GM18861 (cell line): Measurements from ENCODE around the gene FBXL15.
A peak's percentile ranks its signal among the peaks of the same experiment; 100 is the strongest.
"Not testable (repeated sequence)": the region's sequence is repeated elsewhere in the genome, so short reads cannot be mapped to it uniquely, and the experiment has no call there.

ENCODE experiments used
- ATAC-seq: cut with Tn5 transposase; IDR thresholded peaks from one replicate; pipeline ENCODE4 v1.9.1; 2021; ENCODE audit not compliant: unreplicated experiment

FBXL15 gene

DNA sequence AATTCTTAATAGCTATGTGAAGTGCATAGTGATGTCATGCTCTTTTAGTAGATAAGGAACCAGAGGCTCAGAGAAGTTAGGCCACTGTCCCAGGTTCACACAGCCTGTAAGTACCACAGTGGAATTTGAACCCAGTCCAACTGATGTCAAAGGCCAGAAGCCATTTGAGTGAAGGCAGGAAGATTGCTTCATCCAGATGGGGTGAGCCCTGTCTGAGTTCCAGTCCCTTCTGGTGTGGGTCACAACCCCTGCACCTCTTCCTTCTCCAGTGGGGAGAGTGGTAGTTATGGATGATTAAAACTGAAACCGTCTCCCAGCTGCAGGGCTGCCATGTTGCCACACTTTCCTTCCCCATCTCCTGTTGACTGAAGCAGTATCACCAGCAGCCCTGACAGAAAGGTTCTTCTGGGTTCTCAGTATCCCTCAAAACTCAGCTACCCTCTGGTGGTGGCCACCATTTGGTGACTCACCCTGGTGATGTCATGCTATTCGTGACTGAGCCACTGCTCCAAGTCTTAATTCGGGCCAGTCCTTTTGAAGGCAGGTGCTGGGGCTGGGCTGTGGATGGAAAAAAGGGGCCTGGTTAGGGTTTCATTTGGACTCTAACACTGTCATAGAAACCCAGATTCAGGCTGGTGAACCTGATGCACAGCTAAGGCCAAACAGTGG, 32.2 kb downstream of the FBXL15 start:
- ATAC-seq, result no peak

DNA sequence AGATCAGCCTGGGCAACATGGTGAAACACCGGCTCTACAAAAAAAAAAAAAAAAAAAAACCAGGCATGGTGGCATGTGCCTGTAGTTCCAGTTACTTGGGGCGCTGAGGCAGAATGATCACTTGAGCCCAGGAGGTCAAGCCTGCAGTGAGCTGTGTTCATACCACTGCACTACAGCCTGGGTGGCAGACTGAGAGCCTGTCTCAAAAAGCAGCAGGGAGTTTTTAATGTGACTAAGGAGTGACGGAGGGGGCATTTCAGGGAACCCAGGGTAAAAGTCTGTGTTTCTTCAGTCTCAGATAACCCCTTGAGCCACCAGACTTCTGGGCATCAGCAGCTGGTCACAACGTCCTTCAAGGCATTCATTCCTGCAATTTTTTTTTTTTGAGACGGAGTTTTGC, 32.9 kb downstream of the FBXL15 start:
- no peak for ATAC-seq

DNA sequence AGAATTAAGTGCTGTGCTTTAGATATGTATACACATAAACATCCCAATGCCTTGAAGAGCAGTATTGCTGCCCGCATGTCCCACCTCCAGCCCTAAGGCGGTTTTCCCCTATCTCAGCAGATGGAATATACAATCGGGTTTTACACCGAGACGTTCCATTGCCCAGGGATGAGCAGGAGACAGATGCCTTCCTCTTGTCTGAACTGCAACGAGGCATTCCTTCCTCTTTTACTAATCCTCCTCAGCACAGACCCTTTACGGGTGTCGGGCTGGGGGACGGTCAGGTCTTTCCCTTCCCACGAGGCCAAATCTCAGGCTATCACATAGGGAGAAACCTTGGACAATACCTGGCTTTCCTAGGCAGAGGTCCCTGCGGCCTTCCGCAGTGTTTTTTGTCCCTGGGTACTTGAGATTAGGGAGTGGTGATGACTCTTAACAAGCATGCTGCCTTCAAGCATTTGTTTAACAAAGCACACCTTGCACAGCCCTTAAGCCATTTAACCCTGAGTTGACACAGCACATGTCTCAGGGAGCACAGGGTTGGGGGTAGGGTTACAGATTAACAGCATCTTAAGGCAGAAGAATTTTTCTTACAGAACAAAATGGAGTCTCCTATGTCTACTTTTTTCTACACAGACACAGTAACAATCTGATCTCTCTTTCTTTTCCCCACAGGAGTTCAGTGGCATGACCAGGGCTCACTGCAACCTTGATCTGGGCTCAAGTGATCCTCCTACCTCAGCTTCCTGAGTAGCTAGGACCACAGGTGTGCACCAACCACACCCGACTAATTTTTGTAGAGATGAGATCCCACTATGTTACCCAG, 34.2 kb downstream of the FBXL15 start:
- ATAC-seq, result not testable (repeated sequence)

DNA sequence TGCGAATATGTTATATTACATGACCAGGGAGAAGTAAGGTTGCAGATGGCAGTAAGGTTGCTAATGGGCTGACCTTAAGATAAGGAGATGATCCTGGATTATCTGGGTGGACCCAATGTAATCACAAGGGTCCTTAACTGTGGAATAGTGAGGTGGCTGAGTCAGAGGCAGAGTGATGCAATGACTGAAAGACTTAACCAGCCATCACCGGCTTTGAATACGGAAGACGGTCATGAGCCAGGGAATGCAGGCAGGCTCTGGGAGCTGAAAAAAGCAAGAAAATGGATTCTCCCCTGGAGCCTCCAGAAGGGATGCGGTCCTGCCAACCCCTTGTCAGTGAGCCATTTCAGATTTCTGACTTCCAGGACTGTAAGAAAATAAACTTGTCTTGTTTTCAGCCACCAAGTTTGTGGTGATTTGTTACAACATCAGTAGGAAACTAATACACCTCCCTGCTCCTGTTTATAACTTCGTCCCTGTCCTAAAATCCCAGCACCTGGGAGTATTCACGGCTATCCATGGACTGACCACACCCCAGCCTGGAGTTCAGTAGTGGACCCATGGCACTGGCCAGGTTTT, 35.3 kb downstream of the FBXL15 start:
- ATAC-seq, result no peak

DNA sequence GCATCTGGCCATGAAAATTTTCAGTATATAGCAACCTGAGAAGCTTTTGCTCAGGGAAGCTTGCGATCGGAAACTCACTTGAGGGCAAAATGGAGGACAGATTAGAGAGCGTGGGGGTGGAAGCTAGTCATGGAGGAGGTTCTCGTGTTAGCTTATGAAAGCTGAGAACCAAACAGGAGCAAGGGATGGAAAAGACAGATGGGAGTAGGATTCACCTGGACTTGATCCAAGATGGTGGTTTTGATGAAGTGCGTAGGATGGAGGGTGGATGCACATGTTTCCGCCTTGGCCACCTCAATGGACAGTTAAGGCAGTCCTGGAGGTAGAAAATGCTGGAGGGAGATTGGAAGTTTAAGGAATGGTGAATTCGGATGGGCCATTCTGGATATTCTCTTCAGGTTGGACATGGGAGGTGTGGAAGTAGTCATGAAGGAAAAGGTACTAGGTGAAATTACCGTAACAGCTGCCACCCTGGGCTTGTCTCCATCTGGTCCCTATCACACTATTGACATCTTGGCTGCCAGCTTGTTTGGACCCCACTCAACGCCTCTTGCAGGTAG, 37.0 kb downstream of the FBXL15 start:
- no peak for ATAC-seq

DNA sequence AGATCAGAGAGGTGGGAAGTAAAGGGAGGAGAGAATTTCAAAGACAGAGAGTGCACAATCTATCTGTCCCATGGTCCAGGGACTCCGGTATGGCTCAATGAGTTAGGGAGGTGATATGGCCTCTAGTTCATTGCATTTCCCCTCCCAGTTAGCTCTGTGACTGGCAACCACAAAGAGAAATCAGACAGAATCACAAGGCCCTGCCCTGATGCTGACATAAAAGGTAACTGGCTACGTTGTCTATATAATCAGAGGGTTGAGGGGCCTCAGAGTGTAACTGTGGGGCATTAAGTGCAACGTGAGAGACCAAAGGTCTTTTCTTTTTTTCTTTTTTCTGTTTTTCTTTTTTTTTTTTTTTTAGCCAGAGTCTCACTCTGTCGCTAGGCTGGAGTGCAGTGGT, 38.0 kb downstream of the FBXL15 start:
- no peak for ATAC-seq

DNA sequence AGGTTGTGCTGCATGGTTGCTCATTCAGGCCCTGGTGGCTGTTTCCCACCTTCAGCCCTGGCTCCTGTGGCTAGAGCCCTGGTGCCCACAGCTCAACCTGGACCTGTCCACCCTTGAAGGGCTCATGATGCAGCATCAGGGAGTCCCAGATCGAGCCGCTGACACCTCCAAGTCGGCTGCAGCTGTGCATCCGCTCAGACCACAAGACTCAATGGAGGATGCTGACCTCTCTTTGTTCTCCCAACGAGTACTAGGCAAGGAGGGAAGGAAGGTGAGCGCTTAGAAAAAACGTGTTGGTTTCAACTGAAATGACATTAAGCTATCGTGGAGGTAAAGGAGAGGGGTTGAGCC, 40.2 kb downstream of the FBXL15 start:
- peak; percentile 31 for ATAC-seq

DNA sequence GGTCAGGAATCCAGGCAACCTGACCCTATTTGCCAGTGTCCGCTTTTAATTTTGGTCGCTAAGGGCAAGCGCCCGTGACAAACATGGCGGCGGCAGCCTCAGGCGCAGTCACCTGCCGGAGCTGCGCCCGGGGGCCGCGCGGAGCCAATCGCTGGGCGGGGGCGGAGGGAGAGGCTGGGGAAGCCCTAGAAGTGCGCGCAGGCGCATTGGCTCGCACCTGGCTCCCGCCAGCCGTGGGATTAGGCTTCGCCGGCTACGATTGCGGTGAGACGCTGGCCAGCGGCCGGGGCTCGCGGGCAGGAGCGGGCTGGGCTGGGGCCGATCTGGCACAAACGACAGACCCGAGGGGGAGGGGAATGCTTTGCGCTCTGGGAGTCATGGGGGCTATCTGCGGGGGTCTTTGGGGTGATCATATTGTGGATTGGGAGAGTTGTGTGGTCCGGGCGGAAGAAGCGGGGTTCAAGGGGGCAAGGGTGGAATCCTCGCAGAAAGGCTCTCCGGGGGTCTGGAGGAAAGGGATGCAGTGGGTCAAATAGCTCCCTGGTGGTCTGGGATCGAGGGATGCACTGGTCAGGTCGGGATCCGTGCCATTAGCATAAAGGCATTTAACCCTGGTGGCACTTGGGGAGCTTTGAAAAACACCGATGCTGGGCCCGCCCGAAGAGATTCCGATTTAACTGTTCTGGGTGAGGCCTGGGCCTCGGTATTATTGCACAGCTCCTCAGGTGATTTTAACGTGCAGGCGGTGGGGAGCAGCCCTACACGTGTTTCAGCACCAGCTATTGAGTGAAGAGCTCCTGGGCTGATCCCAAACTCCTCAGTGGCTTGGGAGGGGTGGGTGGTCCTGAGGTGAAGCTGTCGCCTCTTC, 40.8 kb downstream of the FBXL15 start:
- ATAC-seq, result peak; percentile 75

DNA sequence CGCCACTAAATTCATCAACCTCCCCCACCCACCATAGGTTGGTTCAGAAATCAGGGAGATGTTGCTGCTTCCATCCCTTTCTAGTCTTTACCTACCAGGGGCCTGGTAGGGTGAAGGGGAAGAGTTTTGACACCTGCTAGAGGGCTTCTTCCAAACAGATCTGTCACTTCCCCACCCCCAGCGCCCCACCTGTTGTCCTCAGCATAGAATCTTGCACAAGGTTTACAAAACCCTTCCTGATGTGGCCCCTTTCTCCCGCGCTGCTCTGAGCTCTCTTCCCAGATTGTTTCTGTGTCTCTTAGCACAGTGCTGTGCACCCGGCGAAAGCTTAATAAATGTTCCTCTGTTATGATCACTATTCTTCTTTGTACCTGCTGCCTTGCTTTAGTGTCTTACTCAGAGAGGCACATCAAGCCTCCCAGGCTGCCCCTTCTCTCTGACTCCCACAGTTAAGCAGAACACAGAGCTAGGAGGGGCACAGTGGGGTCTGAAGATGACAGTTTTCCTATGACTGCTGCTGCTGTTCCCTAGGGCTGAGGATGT, 41.9 kb downstream of the FBXL15 start:
- ATAC-seq, result no peak

DNA sequence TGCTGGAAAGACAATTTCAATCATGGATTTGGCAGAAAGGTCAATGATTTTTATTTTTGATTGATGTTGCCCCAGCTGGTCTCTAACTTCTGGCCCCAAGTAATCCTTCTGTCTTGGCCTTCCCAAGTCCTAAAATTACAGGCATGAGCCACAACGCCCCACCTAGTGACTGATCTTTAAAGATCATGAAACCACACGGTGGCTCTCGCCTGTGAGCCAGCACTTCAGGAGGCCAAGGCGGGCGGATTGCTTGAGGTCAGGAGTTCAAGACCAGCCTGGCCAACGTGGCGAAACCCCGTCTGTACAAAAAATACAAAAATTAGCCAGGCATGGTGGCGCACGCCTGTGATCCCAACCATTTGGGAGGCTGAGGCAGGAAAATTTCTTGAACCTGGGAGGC, 43.3 kb downstream of the FBXL15 start:
- ATAC-seq, result no peak

DNA sequence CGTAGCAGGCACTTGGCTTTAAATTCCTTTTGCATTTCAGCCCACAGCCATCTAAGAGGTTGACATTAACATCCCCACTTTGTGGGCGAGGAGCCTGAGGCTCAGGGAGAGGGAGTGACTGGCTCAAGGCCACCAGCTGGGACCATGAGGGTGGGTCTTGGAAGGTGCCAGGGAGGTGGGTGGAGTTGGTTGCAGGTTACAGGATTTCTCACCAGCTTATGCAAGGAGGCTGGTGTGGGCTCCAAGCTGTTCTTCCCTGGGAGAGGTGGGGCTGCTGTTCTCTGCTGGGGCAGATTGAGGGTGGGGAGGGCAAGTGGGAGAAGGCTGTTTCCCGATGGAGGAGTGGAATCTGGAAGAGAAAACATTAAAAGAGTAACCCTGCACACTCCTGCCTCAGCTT, 44.8 kb downstream of the FBXL15 start:
- ATAC-seq, result no peak

DNA sequence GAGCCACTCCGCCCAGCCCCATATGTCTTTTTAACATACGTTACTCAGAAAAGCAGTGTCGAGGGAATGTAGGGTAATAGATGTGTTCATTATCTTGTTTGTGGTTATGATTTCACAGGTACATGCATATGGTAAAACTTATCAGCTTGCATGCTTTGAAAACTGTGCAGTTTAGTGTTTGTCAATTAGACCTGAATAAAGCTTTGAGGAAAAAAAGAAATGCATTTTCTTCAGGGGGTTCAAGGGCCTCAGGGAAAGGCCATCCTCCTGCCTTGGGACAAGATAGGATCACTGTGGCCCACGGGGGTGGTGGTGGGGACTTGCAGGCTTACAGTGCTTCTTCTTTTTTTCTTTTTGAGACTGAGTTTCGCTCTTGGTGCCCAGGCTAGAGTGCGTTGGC, 46.7 kb downstream of the FBXL15 start:
- ATAC-seq, result no peak

DNA sequence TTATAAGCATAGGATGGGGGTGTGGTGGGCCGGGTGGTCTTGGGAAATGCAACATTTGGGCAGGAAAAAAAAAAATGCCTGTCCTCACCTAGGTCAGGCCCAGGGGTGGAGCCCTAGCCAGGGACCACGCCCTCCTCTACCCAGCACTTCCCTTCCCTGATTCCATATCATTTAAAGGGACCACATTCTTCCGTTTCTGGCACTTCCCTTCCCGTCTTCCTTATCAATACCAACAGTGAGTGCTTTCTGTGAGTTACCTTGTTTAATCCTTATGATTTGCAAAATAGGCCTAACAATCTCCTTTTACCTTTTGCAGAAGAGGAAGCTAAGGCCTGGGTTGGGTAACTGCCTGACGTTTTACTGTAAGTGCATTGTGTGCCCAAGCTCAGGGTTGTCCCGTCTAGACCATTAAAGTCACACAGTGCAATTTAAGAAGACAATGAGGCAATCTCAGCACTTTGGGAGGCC, 47.4 kb downstream of the FBXL15 start:
- no peak for ATAC-seq

DNA sequence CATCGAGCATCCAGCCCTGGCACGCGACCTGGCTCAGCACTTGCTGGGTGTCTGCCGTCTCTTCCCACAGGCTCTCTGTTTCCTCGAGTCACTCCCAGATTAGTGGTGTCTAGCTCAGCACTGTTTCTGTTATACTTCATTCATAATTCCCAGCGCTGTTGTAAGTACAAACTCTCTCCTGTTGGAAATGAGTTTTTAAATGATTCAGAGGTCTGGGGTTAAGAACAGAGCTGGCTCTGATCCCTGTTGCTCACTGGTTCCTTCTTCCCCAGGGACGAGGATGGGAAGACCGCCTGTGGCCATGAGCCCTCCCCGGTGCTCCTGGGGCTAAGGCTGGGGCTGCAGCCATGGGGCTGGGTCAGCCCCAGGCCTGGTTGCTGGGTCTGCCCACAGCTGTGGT, 48.0 kb downstream of the FBXL15 start:
- ATAC-seq, result no peak

DNA sequence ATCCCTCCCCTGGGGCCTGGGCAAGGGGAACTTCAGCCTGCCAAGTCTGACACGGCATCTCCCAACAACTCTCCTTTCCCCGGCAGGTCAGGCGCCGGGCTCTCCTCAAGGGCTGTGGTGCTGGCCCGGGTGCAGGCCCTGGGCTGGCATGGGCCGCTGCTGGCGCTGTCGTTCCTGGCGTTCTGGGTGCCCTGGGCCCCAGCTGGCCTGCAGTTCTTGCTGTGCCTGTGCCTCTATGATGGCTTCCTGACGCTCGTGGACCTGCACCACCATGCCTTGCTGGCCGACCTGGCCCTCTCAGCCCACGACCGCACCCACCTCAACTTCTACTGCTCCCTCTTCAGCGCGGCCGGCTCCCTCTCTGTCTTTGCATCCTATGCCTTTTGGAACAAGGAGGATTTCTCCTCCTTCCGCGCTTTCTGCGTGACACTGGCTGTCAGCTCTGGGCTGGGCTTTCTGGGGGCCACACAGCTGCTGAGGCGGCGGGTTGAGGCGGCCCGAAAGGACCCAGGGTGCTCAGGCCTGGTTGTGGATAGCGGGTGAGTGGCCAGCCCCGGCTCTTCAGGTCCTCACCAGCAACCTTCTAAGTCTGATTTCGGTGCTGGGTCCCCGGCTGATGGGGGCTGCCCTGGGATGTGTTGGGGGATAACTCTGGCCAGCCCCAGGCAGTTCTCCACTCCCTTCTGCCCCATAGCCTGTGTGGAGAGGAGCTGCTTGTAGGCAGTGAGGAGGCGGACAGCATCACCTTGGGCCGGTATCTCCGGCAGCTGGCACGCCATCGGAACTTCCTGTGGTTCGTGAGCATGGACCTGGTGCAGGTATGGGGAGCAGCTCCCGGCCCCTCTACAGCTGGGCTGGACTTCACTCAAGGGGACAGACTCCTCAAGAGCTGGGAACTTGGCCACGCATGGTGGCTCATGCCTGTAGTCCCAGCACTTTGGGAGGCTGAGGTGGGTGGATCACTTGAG, 50.2 kb downstream of the FBXL15 start:
- ATAC-seq, result no peak
